Measurements from ENCODE around the gene IKZF3.

Gene IKZF3

DNA sequence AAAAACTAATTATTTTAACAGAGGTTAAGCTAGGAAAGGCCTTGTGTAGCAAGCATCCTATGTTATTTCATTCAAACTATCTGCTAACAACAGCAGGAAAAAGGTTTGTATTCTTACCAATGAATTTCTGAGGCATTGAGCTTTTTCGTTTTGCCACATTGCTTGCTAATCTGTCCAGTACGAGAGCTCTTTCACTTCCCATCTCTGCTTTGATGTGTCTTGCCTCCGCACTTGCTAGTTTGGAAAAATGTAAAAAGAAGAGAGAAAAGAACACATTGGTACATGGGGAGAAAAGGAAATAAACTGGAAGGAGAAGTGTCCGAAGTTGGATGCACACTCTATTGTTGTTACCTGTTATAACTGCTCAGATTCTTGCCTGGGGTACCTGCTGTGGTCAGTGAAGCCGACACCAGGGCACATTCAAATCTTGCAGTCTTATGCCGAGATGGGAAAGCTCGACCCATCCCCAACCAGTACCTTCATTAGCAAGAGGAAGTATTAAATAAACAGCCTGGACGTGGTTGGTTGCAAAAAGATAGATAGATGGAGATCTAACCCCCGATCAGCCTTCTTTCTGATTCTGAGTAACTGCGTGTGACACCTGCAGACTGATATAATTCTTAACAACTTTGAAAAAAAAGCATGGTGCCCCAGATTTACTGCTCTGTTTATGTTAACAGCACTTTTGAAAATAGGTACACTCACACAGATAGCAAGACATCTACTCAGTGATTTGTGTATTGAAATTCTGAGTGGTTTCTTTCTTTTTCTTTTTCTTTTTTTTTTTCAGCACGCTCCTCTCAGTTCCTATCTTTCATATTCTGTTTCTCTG is 86.4 kb downstream of the IKZF3 start:
- no peak for TF ChIP-seq PRDM1 (tag by site-specific recombination; IDR thresholded peaks at IDR 0.05)
- TF ChIP-seq, protein P1, sequence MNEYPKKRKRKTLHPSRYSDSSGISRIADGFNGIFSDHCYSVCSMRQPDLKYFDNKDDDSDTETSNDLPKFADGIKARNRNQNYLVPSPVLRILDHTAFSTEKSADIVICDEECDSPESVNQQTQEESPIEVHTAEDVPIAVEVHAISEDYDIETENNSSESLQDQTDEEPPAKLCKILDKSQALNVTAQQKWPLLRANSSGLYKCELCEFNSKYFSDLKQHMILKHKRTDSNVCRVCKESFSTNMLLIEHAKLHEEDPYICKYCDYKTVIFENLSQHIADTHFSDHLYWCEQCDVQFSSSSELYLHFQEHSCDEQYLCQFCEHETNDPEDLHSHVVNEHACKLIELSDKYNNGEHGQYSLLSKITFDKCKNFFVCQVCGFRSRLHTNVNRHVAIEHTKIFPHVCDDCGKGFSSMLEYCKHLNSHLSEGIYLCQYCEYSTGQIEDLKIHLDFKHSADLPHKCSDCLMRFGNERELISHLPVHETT (tag by site-specific recombination; IDR thresholded peaks at IDR 0.05): no peak
- TF ChIP-seq SETDB1 (IDR thresholded peaks at IDR 0.05; ENCODE audit: insufficient read length, low read length): no peak
- TF ChIP-seq ZNF623 (tag by site-specific recombination; IDR thresholded peaks at IDR 0.05): no peak
- no peak for TF ChIP-seq ZNF433 (tag by site-specific recombination; IDR thresholded peaks at IDR 0.05; ENCODE audit: low read depth)
- TF ChIP-seq ZNF571 (tag by site-specific recombination; IDR thresholded peaks at IDR 0.05): no peak
- TF ChIP-seq, protein P2, sequence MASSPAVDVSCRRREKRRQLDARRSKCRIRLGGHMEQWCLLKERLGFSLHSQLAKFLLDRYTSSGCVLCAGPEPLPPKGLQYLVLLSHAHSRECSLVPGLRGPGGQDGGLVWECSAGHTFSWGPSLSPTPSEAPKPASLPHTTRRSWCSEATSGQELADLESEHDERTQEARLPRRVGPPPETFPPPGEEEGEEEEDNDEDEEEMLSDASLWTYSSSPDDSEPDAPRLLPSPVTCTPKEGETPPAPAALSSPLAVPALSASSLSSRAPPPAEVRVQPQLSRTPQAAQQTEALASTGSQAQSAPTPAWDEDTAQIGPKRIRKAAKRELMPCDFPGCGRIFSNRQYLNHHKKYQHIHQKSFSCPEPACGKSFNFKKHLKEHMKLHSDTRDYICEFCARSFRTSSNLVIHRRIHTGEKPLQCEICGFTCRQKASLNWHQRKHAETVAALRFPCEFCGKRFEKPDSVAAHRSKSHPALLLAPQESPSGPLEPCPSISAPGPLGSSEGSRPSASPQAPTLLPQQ (tag by site-specific recombination; IDR thresholded peaks at IDR 0.05): no peak
- no peak for TF ChIP-seq ZNF423 (tag by site-specific recombination; IDR thresholded peaks at IDR 0.05)
- TF ChIP-seq, protein P3, sequence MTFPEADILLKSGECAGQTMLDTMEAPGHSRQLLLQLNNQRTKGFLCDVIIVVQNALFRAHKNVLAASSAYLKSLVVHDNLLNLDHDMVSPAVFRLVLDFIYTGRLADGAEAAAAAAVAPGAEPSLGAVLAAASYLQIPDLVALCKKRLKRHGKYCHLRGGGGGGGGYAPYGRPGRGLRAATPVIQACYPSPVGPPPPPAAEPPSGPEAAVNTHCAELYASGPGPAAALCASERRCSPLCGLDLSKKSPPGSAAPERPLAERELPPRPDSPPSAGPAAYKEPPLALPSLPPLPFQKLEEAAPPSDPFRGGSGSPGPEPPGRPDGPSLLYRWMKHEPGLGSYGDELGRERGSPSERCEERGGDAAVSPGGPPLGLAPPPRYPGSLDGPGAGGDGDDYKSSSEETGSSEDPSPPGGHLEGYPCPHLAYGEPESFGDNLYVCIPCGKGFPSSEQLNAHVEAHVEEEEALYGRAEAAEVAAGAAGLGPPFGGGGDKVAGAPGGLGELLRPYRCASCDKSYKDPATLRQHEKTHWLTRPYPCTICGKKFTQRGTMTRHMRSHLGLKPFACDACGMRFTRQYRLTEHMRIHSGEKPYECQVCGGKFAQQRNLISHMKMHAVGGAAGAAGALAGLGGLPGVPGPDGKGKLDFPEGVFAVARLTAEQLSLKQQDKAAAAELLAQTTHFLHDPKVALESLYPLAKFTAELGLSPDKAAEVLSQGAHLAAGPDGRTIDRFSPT (tag by site-specific recombination; IDR thresholded peaks at IDR 0.05): no peak
- no peak for TF ChIP-seq SCRT2 (tag by site-specific recombination; IDR thresholded peaks at IDR 0.05)
- TF ChIP-seq ZFP37 (tag by site-specific recombination; IDR thresholded peaks at IDR 0.05): no peak
- no peak for TF ChIP-seq ZNF48 (tag by site-specific recombination; IDR thresholded peaks at IDR 0.05)
- TF ChIP-seq ZSCAN16 (tag by site-specific recombination; IDR thresholded peaks at IDR 0.05): no peak
- TF ChIP-seq ZNF585B (tag by site-specific recombination; IDR thresholded peaks at IDR 0.05): no peak
- ChIA-PET CTCF (interaction anchor here (0.5 to 1.2 kb wide), 3 partner anchors 36 to 143 kb away, joined by 3 to 5 read pairs (median 3); no protein-coding TSS in a partner anchor), POLR2A (no interaction called here)
- H3K4me3 ChIP-seq (ENCODE audit: low read depth, low read length): no peak overlapping the region
- H3K4me1 ChIP-seq (ENCODE audit: control insufficient read depth, insufficient read depth, low read length): peaks cover 4% of the 10 kb centered on the region
- no peaks in the 10 kb centered on the region for H3K36me3 ChIP-seq (ENCODE audit: control insufficient read depth in 2 of 2, insufficient read depth in 1 of 2, low read length in 2 of 2)
- no peaks in the 10 kb centered on the region for H3K9me3 ChIP-seq (ENCODE audit: control insufficient read depth, insufficient read depth, low read depth, low read length)
- no peak overlapping the region for H3K27ac ChIP-seq (ENCODE audit: extremely low read depth, low read depth, low read length)

DNA sequence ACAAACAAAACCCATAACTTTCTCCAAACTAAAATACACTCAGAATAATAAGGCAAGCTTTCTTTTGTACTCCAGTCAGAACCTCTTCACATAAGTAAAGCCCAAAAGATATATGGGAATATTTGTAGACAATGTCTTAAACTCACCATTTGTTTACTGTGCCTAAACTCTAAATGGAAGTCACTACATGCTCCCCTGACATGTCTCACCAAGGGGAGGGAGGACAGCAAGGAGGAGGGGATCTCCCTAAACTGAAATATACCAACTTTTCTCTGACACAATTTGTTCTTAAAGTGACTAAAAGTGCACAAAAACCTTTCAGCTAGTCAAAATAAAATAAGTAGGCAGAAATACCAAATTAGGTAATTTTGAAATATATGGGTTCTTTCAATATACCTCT is 87.9 kb downstream of the IKZF3 start:
- ChIA-PET CTCF (interaction anchor here (1.8 kb wide), 1 partner anchor 46 kb away, joined by 6 read pairs; the partner anchor contains the start of gene MIEN1), POLR2A (no interaction called here)
- Histone ChIP-seq H3K4me1 (ENCODE audit: control insufficient read depth, insufficient read depth, low read length) (peaks cover 5% of the 10 kb centered on the region), H3K27ac (ENCODE audit: extremely low read depth, low read depth, low read length) (no peak overlapping the region), H3K9me3 (ENCODE audit: control insufficient read depth, insufficient read depth, low read depth, low read length) (no peaks in the 10 kb centered on the region), H3K4me3 (ENCODE audit: low read depth, low read length) (no peak overlapping the region), H3K36me3 (ENCODE audit: control insufficient read depth in 2 of 2, insufficient read depth in 1 of 2, low read length in 2 of 2) (no peaks in the 10 kb centered on the region)
- TF ChIP-seq ZNF747 (tag by site-specific recombination; IDR thresholded peaks at IDR 0.05): no peak
- no peak for TF ChIP-seq ZNF155 (tag by site-specific recombination; IDR thresholded peaks at IDR 0.05)
- no peak for TF ChIP-seq HOXA7 (CRISPR knock-in tag; IDR thresholded peaks at IDR 0.05; ENCODE audit: borderline replicate concordance)
- no peak for TF ChIP-seq ZNF560 (tag by site-specific recombination; IDR thresholded peaks at IDR 0.05; ENCODE audit: borderline replicate concordance)
- no peak for TF ChIP-seq ZNF37A (tag by site-specific recombination; IDR thresholded peaks at IDR 0.05)
- no peak for TF ChIP-seq ZNF24 (tag by site-specific recombination; IDR thresholded peaks at IDR 0.05)
